Vagina (tissue), 2 donors: Measurements from ENCODE around the gene LTB4R2.

Experiments
- POLR2A ChIP-seq, 2 donors: fragments of 450-650 bp; IDR thresholded peaks; one replicate each; pipeline ENCODE4 v1.6.1; 2017; ENCODE audit warnings: antibody characterized with exemption in 2 of 2, mild to moderate bottlenecking in 2 of 2, moderate library complexity in 2 of 2
- TF ChIP-seq, protein P1 (sequence below), 3 experiments: fragments of 450-650 bp in 2 of 3; fragments of 200-600 bp in 1 of 3; sonication (generic) in 1 of 3; IDR thresholded peaks; one replicate each; pipeline ENCODE4 v1.5.1; 2017 to 2019; ENCODE audit warnings: antibody characterized with exemption in 3 of 3, mild to moderate bottlenecking in 2 of 3, moderate library complexity in 2 of 3

DNA sequence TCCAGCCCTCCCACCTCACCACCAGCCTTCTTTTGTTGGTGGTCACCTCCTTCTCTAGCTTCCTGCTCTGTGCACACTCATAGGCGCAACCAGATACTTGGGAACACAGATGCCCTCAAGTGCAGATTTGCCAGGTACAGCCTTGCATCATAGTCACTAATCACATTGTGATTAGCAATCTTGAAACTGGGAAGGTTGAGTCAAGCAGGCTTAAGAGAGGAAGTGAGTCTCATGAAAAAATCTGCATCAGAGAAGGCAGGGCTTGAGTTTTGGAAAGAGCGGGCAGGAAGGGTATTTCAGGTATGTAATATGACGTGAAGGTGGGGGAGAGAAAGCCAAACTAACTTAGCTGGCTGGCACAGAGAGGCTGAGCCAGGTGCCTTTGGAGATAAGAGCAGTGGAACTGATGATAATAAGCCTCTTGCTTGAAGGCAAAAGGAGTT lies 35.8 kb upstream of the LTB4R2 start:
- TF ChIP-seq, protein P1, sequence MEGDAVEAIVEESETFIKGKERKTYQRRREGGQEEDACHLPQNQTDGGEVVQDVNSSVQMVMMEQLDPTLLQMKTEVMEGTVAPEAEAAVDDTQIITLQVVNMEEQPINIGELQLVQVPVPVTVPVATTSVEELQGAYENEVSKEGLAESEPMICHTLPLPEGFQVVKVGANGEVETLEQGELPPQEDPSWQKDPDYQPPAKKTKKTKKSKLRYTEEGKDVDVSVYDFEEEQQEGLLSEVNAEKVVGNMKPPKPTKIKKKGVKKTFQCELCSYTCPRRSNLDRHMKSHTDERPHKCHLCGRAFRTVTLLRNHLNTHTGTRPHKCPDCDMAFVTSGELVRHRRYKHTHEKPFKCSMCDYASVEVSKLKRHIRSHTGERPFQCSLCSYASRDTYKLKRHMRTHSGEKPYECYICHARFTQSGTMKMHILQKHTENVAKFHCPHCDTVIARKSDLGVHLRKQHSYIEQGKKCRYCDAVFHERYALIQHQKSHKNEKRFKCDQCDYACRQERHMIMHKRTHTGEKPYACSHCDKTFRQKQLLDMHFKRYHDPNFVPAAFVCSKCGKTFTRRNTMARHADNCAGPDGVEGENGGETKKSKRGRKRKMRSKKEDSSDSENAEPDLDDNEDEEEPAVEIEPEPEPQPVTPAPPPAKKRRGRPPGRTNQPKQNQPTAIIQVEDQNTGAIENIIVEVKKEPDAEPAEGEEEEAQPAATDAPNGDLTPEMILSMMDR (IDR thresholded peaks at IDR 0.05): no peak
- TF ChIP-seq POLR2A (IDR thresholded peaks at IDR 0.05): no peak
